RKO (cell line): ENCODE data around the gene PPIP5K1.
"Not testable (repeated sequence)": the region's sequence is repeated elsewhere in the genome, so short reads cannot be mapped to it uniquely, and the experiment has no call there.

Experiments
- DNase-seq: peaks from one replicate; pipeline ENCODE4 v3.0.0-alpha.2; 2016; ENCODE audit warnings: low spot score

PPIP5K1 gene

DNA sequence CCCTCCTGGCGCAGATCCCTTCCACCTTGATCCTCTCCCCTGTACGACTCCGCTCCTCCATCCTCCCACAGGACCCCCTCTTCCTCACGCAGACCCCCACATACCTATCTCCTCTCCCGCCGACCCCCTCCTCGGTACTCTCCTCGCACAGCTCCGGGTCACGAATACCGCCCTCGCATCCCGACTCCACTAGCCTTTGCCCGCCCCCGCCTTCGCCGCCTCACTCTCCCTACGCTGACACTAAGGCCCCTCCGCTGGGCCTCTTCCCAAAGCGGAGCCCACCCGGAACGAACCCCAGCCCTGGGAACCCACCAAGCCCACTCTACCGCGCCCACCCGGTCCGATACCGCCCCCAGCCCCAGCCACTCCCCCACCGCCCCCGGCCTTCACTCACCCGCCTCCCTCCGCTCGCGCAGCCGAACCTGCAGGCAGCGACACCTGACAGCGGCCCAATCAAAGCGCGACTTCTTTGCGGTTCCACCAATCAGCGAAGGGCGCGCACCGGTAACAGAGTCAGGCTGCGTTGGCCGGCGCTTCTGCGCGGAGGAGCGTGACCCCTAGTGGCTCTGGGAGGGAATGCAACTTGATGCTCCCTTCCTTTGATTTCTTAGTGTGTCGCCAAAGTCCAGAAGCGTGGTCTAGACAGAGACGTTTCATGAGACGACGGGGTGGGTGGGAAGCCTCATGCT, at the start of gene PPIP5K1:
Gene PPIP5K1, minus strand, starts transcription at position 431 of the 689 bp plus-strand sequence. CDS start 5,704 bp downstream, outside the sequence.
- DNase-seq, result not testable (repeated sequence)

DNA sequence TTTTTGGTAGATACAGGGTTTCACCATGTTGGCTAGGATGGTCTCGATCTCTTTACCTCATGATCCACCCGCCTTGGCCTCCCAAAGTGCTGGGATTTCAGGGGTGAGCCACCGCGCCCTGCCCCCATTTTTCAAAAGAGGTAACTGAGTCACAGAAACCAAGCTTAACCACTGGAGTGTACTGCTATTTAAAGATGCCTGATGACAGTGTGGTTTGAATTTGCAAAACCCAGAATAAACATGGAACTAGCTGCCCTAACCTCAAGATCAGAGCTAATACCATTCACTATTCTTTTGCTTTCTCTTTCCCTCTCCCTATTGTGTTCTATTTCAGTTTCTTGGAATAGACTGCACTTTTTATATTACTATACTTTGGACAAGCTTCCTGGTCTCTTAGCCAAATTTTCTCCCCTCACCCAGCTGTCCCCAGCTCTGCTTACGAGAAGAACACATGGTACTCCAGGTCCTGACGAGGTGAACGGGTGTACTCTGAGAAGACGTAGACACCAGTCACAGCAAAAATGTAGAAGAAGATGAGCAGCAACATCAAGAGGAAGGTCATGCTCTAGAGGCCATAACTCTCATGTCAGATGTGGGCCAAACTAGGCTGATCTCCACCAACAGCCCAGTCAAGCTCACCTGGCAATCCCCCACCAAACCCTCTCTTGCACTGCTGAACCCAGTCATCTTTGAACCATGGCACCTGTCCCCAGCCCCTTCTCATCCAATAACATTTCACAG, 48.6 kb upstream of the PPIP5K1 start:
- DNase-seq, result not testable (repeated sequence)

DNA sequence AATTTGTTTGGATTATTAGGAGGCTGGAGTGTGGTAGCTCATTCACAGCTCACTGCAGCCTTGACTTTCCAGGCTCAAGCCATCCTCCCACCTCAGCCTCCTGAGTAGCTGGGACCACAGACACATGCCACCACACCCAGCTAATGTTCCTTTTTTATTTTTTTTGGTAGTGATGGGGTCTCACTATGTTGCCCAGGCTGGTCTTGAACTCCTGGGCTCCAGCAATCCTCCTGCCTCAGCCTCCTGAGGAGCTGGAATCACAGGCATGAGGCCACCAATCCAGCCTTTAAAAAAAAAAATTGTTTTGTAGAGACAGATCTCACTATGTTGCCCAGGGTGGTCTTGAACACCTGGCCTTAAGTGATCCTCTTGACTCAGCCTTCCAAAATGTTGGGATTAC, 36.9 kb upstream of the PPIP5K1 start:
- not testable (repeated sequence) for DNase-seq

DNA sequence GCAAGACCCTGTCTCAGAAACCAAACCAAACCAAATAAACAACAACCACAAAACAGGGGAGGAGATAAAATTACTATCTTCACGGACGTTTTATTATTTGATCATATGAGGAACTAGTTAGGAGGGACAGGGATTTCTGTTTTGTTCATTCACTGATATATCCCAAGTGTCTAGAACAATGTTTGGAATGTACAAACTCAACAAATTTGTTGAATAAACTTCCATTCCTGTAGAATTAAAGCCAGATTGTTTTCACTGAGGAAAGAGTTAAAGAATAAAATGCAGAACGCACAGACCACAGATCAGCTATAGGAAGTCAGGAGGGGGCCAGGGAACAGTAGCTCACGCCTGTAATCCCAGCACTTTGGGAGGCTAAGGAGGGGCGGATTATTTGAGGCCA, 35.1 kb upstream of the PPIP5K1 start:
- DNase-seq, result no peak

DNA sequence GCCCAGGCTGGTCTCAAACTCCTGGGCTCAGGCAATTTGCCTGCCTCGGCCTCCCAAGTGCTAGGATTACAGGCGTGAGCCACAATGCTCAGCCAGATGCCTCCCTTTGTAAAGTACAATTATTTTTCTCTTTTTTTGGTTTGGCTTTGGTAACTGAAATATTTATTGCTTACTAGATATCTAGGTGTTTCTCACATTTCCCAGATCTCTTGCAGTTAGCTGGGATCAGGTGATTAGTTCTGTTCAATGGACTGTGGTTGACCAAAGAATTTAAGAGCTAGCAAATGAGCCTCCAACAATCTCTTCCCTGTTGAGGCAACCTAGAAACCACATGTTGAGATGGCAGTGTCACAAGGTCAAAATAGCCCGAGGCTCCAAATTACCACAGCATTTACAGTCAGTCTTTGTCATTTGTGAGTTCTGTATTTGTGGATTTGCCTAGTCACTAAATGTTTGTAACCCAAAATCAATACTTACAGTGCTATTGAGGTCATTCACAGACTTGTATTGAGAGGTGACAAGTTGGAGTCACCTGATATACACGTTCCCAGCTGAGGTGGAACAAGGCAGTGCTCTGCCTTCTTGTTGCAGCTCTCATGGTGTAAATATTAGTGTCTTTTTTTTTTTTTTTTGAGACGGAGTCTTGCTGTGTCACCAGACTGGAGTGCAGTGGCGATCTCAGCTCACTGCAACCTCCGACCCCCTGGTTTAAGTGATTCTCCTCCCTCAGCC, 32.2 kb upstream of the PPIP5K1 start:
- DNase-seq, result not testable (repeated sequence)

DNA sequence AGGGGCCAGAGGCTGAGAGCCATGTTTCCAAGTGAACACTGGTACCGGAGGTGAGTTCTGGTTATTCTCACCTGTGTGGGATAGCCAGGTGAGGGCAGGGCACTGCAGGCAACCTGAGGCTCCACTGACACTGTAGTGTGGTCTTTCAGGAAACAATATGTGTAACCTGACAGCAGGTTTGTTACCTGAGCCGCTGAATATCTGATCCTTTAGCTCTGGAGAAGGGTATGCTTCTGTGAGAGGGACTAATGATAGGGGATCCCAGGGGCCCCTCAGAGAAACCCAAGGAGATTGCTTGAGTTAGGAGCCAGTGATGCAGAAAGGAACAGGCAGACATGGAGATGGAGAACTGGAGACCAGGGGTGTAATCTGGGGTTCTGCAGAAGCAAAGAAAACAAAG, 28.7 kb upstream of the PPIP5K1 start, which contains the start of gene STRC:
Gene STRC, minus strand, starts transcription at position 101 of the 400 bp plus-strand sequence. Its CDS starts 78 bp downstream, at position 23.
- not testable (repeated sequence) for DNase-seq

DNA sequence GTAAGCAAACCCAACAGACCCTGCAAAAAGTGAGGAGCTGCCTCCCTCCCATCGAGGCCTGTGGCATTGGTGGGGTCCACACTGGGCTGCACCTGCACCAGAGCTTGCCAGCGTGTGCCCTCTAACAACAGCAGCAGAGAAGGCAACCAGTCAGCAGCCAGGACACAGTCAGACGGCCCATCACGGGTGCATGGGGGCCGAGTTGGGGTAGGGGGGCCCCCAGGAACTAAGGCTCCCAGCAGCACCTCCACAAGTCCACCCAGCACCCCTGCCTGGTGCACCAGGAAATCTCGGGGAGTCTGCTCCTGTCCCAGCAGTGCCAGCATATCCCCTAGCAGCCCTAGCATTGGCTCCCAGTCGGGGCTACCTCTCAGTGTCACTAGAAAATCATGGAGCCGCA, 27.7 kb upstream of the PPIP5K1 start:
- DNase-seq, result not testable (repeated sequence)

DNA sequence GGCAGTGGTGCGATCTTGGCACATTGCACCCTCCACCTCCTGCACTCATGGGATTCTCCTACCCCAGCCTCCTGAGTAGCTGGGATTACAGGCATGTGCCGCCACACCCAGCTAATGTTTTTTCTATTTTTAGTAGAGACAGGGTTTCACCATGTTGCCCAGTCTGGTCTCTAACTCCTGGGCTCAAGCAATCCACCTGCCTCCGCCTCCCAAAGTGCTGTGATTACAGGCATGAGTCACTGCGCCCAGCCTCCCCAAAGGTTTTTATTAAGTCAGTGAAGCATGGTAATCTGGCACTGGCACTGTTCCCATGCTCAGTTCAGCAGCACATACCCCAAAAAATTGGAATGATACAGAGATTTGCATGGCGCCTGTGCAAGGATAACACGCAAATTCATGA, 12.2 kb upstream of the PPIP5K1 start:
- DNase-seq, result not testable (repeated sequence)

DNA sequence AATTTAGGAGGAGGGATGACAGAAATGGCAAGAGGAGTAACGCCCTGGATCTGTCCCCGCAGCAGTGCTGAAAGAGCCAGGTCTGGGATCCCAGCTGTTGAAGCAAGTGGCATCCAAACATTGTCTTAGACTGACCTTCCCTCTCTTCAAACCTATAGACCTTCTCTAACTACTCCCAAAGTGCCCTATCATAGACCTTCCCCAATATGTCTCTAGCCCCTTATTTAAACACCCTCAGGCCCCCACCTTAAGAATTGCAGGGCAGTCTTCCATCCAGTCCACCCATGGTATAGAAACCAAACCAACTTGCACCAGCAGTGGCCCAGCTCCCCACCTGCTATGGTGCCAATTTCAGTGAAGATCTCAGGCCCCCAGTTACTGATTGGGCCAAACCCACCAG, 10.2 kb upstream of the PPIP5K1 start:
- not testable (repeated sequence) for DNase-seq

DNA sequence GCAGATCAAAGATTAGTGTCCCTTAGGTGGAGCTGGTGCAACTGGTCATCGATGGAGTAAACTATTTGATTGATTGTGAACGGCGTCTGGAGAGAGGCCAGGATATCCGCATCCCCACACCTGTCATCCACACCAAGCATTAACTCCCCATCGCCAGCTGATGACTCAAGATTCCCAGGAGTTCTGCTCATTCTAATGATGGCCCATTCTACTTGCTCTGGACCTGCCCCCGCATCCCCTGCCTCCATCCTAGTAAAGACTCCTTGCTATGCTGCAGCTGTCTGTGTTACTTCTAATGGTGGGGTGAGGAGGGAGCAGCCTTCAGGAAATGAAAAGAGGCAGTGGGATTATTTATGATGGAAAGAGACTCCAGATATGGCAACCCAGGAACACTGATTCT, 9.1 kb upstream of the PPIP5K1 start:
- DNase-seq, result not testable (repeated sequence)

DNA sequence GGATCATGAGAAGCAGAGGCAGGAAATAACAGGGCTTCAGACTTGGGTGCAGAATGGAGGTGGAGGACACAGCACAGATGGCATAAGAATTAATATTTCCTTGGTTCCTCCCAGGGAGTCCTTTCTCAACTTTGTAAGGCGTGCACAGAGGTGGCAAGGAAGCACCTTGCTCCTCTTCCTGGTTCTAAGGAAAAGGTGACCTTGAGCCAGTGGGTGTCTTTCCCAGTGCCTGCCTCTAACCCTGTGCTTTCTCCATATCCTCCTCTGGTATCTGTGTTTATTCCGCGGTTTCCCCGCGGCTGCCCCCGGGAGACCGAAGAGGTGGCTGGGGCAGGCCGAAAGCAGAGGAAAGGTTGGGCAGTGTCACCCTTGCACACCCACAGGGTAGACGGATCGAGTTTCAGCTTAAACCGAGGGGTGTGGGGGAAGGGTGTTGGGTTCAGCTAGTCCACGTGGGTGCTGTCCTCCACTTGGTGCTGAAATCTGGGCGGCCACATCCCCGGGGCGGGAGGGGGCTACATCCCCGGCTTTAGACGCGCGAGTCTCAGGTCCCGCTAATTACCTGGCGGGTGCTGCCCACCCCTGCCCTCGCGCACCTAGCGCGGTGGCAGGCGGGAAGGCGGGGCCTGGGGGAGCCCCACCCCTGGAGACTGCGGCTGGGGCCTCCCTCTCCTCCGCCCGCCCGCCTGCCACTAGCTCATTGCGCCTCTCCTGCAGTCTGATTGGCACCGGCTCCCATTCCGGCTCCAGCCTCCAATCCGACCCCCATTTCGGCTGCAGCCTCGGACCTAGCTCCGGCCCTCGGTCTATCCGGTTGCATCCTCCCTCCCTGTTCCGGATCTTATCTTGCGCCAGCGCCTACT, 3.6 kb upstream of the PPIP5K1 start, which contains the start of gene CKMT1B:
Gene CKMT1B, plus strand, starts transcription at position 700 of the 863 bp plus-strand sequence. CDS start 192 bp downstream, outside the sequence.
- DNase-seq, result not testable (repeated sequence)

DNA sequence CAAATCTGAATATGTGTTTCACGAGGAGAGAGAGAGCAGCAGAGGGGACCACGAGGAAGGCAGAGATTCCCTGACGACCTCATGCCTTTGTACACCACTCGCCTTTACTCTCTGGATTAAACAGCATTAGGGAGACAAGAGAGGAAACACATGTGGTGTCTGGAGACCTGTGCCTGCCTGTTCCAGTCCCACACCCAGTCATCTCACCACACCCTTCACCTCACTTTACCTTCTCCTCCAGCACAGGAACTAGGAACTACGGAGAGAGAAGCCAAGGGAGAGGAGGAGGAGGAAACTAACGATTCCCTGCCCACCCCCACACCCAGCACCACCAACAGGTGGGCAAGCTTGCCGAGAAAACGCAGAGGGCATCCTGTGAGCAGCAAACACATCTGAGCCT, 2.8 kb upstream of the PPIP5K1 start:
- not testable (repeated sequence) for DNase-seq

DNA sequence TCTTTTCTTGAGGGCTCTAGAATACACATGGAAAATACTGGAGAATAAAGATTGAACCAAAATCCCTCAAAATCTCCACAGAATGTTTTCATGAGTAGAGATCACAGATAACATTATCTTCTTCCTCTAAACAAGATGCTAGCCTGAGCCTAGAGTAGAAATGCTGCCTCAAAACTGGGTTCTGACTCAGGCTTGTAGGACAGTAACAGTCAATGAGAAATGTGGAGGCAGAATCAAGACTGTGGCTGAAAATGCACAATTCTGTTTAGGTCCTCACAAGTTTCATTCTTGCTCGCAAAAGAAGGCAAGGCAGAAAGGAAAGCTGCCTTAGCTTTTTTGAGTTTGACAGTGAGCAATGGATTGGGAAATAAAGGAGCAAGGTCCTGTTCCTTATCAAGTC, 15.4 kb downstream of the PPIP5K1 start:
- not testable (repeated sequence) for DNase-seq

DNA sequence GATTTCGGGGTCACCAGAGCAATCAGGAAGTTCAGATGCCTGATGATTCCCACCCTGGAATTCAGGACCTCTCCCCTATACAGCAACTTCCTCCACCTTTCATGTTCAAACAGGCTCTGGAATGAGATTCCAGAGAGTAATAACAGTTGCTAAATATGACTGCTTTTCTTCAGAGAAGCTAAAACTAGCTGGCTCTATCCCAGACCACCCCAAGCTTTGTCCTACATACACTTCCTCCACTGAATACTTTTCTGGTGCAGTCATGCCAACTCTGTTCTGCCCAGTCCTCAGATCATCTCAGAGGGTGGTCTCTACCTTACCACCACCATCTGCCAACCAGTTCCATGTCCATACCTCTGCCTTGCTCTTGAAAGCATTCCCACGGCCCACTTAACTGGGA, 23.4 kb downstream of the PPIP5K1 start:
- DNase-seq, result not testable (repeated sequence)

DNA sequence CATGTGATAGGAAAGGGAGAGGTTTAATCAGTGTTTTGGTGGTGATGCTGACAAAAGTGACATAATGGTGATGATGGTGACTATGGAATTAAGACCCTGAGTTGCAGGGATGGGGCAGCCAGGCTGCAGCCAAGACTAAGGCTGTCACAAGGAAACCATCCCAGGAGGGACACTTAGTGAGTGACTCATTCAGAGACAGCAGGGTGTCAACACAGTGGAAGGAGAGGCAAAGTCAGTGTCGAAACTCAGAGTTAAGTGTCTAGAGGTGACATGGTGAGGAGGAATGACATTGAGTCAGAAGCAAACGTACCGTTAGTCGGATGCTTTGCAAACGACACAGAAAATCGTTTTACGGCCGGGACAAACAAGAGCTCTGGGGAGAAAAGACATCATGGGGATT, 26.2 kb downstream of the PPIP5K1 start:
- DNase-seq, result not testable (repeated sequence)

DNA sequence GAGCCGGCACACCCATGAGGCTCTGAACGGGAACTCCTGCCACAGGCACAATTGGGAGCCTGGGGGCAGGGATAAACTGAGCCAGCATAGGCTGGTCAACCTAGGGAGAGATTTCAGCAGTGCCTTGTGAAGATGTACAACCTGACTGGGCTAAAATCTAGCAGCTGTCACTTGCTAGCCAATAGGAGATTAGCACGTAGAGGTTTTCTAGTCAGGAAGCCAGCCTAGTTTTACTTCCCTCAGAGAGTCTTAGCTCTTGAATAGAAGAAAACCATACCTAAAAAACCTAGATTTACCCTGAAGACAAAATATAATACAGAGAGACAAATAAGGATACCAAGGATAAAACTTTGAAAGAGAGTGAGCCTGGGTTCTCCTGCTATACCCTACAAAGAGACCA, 27.3 kb downstream of the PPIP5K1 start:
- not testable (repeated sequence) for DNase-seq

DNA sequence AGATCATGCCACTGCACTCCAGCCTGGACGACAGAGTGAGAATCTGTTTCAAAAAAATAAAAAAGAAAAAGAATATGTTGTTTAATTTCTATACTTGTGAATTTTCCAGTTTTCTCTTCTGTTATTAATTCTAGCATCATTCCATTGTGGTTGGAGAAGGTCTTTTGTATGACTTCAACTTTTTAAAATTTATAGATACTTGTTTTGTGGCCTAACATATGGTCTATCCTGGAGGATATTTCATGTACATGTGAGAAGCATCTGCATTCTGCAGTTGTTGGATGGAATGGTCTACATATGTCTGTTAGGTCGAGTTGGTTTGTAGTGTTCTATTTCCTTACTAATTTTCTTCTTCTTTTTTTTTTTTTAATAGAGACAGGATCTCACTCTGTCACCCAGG, 37.0 kb downstream of the PPIP5K1 start:
- DNase-seq, result no peak

DNA sequence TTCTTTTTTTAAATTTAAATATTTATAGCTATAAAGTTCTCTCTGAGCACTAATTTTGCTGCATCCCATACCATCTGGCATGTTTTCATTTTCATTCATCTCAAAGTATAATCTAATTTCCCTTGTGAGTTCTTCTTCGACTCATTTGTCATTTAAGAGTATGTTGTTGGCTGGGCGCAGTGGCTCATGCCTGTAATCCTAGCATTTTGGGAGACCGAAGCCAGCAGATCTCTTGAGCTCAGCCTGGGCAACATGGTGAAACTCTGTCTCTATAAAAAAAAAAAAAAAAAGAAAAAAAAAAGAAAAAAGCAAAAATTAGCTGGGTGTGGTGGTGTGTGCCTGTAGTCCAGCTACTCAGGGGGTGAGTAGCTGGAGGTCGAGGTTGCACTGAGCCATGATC, 37.8 kb downstream of the PPIP5K1 start:
- DNase-seq, result no peak

DNA sequence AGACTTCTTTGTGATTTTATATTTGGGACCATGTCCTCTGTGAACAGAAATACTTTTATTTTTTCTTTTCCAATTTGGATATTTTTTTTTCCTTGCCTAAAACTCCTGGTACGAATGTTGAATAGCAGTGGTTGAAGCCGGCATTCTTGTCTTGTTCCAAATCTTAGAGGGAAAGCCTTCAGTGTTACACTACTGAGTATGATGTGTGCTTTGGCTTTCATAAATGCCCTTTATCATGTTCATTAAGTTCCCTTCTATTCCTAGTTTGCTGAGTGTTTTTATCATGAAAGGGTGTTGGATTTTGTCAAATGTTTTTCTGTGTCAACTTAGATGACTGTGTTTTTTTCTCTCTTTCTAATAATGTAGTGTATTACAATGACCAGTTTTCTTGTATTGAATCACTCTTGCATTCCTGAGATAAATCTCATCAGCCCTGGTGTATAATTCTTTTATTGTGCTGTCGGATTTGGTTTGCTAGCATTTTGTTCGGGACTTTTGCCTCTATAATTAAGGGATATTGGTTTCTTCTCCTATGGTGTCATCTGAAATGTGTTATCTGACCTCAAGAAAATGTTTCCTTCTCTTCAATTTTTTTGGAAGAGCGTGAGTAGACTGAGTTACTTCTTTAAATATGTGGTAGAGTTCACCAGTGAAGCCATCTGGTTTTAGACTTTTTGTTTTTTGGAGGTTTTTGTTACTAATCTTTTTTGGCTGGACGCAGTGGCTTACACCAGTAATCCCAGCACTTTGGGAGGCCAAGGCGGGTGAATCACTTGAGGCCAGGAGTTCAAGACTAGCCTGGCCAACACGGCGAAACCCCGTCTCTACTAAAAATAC, 39.3 kb downstream of the PPIP5K1 start:
- DNase-seq, result no peak

DNA sequence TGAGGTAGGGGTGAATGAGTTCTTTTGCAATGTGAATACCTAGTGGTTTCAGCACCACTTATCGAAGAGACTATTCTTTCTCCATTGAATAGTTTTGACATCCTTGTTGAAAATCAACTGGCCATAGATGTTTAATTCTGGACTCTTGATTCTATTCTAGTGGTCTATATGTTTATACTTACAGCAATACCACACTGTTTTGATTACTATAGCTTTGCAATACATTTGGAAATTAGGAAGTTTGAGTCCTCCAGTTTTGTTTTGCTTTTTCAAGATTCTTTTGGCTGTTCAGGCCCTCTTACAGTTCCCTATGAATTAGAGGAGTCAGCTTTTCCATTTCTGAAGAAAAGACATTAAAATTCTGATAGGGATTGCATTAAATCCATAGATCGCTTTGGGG, 42.5 kb downstream of the PPIP5K1 start:
- DNase-seq, result no peak

DNA sequence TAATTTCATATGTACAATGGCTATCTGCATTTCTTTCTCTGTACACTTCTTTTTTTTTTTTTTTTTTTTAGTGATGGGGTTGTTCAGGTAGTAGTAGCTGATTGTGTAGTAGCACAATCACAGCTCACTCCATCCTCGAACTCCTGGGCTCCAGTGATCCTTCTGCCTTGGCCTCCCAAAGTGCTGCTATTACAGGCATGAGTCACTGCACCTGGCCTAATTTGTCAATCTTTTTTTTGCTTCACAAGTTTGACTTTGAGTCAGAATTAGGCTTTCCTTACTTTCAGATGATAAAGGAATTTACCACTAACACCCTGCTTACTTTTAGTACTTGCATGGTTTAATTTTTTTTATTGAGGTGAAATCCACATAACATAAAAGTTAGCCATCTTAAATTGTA, 44.6 kb downstream of the PPIP5K1 start:
- DNase-seq, result no peak
